CD4-positive, alpha-beta T cell treated with Interleukin-10 for 1 hour (primary cell): Measurements from ENCODE around the gene CLEC4G.
A peak's percentile ranks its signal among the peaks of the same experiment; 100 is the strongest.

Experiments
- DNase-seq: peaks from one replicate; pipeline ENCODE4 v3.0.0-alpha.2; 2020

The CLEC4G gene

DNA sequence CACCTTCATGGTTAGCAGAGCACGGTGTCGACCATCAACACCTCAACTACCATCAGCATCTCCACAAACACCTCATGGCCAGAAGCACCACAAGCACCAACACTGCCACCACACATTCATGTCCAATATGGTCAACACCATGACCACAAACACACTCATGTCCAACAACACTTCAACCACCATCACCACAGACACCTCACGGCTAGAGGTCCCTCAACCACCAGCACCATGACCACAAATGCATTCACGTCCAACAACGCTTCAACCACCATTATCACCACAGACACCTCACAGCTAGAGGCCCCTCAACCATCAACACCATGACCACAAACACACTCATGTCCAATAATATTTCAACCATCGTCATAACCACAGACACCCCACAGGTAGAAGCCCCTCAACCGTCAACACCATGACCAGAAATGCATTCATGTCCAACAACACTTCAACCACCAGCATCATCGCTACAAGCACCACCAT is 41.1 kb downstream of the CLEC4G start:
- peak; percentile 53 for DNase-seq

GRCh38 chr19:7689165-7689564 is 42.7 kb downstream of the CLEC4G start:
- DNase-seq = no peak

- no peak for DNase-seq
Measured at GRCh38 chr19:7687177-7687576, 44.7 kb downstream of the CLEC4G start.

GRCh38 chr19:7685546-7686445 is 46.1 kb downstream of the CLEC4G start:
- DNase-seq = no peak

DNA sequence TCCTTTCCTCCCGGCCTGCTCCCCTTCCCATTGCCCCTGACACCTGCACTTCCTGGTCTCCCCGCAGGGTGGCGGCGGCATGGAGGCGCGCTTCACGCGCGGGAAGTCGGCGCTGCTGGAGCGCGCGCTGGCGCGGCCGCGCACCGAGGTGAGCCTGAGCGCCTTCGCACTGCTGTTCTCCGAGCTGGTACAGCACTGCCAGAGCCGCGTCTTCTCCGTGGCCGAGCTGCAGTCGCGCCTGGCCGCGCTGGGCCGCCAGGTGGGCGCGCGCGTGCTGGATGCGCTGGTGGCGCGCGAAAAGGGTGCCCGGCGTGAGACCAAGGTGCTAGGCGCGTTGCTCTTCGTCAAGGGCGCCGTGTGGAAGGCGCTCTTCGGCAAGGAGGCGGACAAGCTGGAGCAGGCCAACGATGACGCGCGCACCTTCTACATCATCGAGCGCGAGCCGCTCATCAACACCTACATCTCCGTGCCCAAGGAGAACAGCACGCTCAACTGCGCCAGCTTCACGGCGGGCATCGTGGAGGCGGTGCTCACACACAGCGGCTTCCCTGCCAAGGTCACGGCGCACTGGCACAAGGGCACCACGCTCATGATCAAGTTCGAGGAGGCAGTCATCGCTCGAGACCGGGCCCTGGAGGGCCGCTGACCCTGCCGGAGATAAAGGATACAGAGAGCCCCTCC is 49.6 kb downstream of the CLEC4G start:
- no peak for DNase-seq

- DNase-seq = peak; percentile 89
Measured at GRCh38 chr19:7681340-7682174, 50.4 kb downstream of the CLEC4G start.

GRCh38 chr19:7680606-7681339 is 51.1 kb downstream of the CLEC4G start, which contains the start of gene TRAPPC5:
TRAPPC5 (plus strand) TSS chr19:7680833; CDS start chr19:7682254, 1,421 bp downstream.
- DNase-seq = peak; percentile 90

- no peak for DNase-seq
Measured at GRCh38 chr19:7679771-7680605, 51.9 kb downstream of the CLEC4G start.

DNA sequence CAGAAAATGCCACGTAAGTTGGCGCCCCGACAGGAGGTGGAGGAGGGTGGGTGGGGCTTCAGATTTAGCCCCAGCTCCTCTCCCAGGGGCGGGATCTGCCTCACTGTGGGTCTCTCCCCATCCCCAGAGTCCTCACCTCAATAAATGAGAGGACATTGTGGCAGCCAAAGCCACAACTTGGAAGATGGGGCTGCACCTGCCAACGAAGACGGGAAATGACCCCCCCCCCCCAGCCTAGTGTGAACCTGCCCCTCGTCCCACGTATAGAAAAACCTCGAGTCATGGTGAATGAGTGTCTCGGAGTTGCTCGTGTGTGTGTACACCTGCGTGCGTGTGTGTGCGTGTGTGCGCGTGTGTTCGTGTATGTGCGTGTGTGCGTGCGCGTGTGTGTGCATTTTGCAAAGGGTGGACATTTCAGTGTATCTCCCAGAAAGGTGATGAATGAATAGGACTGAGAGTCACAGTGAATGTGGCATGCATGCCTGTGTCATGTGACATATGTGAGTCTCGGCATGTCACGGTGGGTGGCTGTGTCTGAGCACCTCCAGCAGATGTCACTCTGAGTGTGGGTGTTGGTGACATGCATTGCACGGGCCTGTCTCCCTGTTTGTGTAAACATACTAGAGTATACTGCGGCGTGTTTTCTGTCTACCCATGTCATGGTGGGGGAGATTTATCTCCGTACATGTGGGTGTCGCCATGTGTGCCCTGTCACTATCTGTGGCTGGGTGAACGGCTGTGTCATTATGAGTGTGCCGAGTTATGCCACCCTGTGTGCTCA is 52.7 kb downstream of the CLEC4G start:
- DNase-seq = peak; percentile 80
